HepG2 (cell line): ENCODE measurements around the gene PCYT2. TPM values are rescaled to one million over a fixed set of nuclear protein-coding genes. Genes with fewer than 3 reads are reported as not detected.

Source experiments
- ETV6 ChIP-seq: sonication (generic); formaldehyde crosslinking; conservative IDR thresholded peaks from 2 replicates; pipeline ENCODE4 v1.4.0; 2020; ENCODE audit warnings: missing genetic modification reagents
- MTF1 ChIP-seq: sonication (generic); formaldehyde crosslinking; IDR thresholded peaks from 2 replicates; pipeline ENCODE4 v1.5.0; 2020; ENCODE audit warnings: missing genetic modification reagents
- NAIF1 ChIP-seq: sonication (generic); formaldehyde crosslinking; IDR thresholded peaks from 2 replicates; pipeline ENCODE4 v1.5.0; 2020; ENCODE audit warnings: mild to moderate bottlenecking, missing genetic modification reagents, borderline replicate concordance
- NFATC3 ChIP-seq: sonication (generic); formaldehyde crosslinking; IDR thresholded peaks from 2 replicates; pipeline ENCODE4 v1.5.1; 2020; ENCODE audit warnings: mild to moderate bottlenecking, missing genetic modification reagents
- NPAS2 ChIP-seq: sonication (generic); formaldehyde crosslinking; IDR thresholded peaks from 2 replicates; pipeline ENCODE4 v1.8.0; 2022; ENCODE audit warnings: mild to moderate bottlenecking, missing genetic modification reagents, borderline replicate concordance
- REXO4 ChIP-seq: sonication (generic); formaldehyde crosslinking; IDR thresholded peaks from 2 replicates; pipeline ENCODE4 v1.8.0; 2022; ENCODE audit warnings: missing genetic modification reagents, mild to moderate bottlenecking, borderline replicate concordance
- SOX5 ChIP-seq: IDR thresholded peaks from 2 replicates; pipeline ENCODE4 v1.6.1; 2016; ENCODE audit warnings: borderline replicate concordance
- SYNCRIP ChIP-seq: fragments of 200-400 bp; formaldehyde crosslinking; IDR thresholded peaks from 2 replicates; pipeline ENCODE4 v1.6.1; 2018; ENCODE audit warnings: mild to moderate bottlenecking, low read depth, low read length; ENCODE audit not compliant: insufficient read depth
- TBP ChIP-seq: sonication (generic); formaldehyde crosslinking; IDR thresholded peaks from 2 replicates; pipeline ENCODE4 v1.5.0; 2020; ENCODE audit warnings: missing genetic modification reagents
- YY1 ChIP-seq: IDR thresholded peaks from 2 replicates; pipeline ENCODE4 v1.6.1; 2011; ENCODE audit warnings: low read length, low read depth, moderate library complexity, mild to moderate bottlenecking; ENCODE audit not compliant: insufficient read depth, insufficient replicate concordance
- ZNF20 ChIP-seq: sonication (generic); formaldehyde crosslinking; IDR thresholded peaks from 2 replicates; pipeline ENCODE4 v1.4.0; 2020; ENCODE audit warnings: mild to moderate bottlenecking, moderate library complexity, missing genetic modification reagents
- ZNF30 ChIP-seq: sonication (generic); formaldehyde crosslinking; IDR thresholded peaks from 2 replicates; pipeline ENCODE4 v1.5.0; 2020; ENCODE audit warnings: mild to moderate bottlenecking, missing genetic modification reagents
- ZNF484 ChIP-seq: sonication (generic); formaldehyde crosslinking; IDR thresholded peaks from 2 replicates; pipeline ENCODE4 v1.5.1; 2020; ENCODE audit warnings: mild to moderate bottlenecking, low read depth, missing genetic modification reagents, borderline replicate concordance
- polyA plus RNA-seq, 8 experiments: library from polyadenylated mRNA; depleted of rRNA in 3 of 8; stranded (reverse) in 7 of 8; unstranded in 1 of 8; fragments of >200 nt; fragmentation: Illumina TruSeq in 4 of 8; extraction: Trizol in 4 of 8; gene quantifications; 2 replicates each; pipeline versions ENCODE4 v1.2.1 to v1.2.3, GENCODE V29; 2011 to 2016; ENCODE audit warnings: low read depth in 4 of 8, missing spikeins in 1 of 8, mixed read lengths in 1 of 8; ENCODE audit not compliant: insufficient read depth in 1 of 8
- total RNA-seq, 5 experiments: library from RNA; depleted of rRNA; stranded (reverse); fragments of >200 nt; fragmentation: Illumina TruSeq; extraction: Trizol; gene quantifications; 2 replicates each; pipeline ENCODE4 v1.2.3, GENCODE V29; 2016; ENCODE audit warnings: low read depth in 1 of 5
- TF ChIP-seq, protein P1 (sequence below): sonication (generic); formaldehyde crosslinking; IDR thresholded peaks from 2 replicates; pipeline ENCODE4 v1.4.0; 2020; ENCODE audit warnings: missing genetic modification reagents
- TF ChIP-seq, protein P2 (sequence below): sonication (generic); formaldehyde crosslinking; IDR thresholded peaks from 2 replicates; pipeline ENCODE4 v1.9.0; 2022; ENCODE audit warnings: low read depth, missing genetic modification reagents
- TF ChIP-seq, protein P3 (sequence below): sonication (generic); formaldehyde crosslinking; IDR thresholded peaks from 2 replicates; pipeline ENCODE4 v1.5.0; 2020; ENCODE audit warnings: mild to moderate bottlenecking, missing genetic modification reagents, borderline replicate concordance
- TF ChIP-seq, protein P4 (sequence below): sonication (generic); formaldehyde crosslinking; IDR thresholded peaks from 2 replicates; pipeline ENCODE4 v1.8.0; 2022; ENCODE audit warnings: missing genetic modification reagents, low read depth, mild to moderate bottlenecking, borderline replicate concordance
- TF ChIP-seq, protein P5 (sequence below): IDR thresholded peaks from 2 replicates; pipeline ENCODE4 v1.6.1; 2016; ENCODE audit warnings: low read depth, control low read depth

PCYT2 gene
- total and polyA plus RNA-seq, 2 of the 13 experiments (the other 11 are each of a cell fraction or from before 2014, with no cell fraction given) = 147 to 297 TPM

DNA sequence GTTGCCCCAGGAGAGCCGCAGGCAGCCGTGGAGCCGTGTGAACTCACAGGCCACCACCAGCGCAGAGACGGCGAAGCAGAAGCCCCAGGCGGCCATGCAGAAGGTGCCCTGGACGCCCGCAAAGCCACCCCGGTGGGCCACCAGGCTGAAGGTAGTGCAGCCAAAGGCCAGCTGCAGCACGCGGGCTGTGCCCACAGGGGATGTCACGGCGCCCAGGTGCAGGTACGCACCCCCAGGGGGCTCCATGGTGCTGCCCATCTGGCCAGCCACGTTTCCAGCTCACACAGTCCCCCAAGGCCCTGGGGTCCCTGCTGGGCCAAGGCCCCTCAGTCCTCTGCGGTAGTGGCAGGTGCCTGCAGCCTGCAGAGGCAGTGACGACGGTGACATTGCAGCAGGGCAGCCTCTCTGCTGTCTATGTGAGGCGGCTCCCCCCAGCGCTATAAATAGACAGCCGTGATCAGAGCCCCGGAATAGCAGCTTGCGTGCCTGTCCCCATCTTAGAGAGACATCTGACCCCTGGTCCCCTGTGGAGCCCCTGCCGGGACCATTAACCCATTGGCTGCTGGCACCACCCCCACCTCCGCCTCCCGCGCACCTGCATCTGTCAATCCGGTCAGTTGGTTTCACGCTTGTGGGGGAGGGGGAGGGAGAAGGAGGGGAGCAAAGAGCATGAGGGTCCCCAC, 30.4 kb upstream of the PCYT2 start (continued):
- TF ChIP-seq, protein P1, sequence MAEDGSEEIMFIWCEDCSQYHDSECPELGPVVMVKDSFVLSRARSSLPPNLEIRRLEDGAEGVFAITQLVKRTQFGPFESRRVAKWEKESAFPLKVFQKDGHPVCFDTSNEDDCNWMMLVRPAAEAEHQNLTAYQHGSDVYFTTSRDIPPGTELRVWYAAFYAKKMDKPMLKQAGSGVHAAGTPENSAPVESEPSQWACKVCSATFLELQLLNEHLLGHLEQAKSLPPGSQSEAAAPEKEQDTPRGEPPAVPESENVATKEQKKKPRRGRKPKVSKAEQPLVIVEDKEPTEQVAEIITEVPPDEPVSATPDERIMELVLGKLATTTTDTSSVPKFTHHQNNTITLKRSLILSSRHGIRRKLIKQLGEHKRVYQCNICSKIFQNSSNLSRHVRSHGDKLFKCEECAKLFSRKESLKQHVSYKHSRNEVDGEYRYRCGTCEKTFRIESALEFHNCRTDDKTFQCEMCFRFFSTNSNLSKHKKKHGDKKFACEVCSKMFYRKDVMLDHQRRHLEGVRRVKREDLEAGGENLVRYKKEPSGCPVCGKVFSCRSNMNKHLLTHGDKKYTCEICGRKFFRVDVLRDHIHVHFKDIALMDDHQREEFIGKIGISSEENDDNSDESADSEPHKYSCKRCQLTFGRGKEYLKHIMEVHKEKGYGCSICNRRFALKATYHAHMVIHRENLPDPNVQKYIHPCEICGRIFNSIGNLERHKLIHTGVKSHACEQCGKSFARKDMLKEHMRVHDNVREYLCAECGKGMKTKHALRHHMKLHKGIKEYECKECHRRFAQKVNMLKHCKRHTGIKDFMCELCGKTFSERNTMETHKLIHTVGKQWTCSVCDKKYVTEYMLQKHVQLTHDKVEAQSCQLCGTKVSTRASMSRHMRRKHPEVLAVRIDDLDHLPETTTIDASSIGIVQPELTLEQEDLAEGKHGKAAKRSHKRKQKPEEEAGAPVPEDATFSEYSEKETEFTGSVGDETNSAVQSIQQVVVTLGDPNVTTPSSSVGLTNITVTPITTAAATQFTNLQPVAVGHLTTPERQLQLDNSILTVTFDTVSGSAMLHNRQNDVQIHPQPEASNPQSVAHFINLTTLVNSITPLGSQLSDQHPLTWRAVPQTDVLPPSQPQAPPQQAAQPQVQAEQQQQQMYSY (CRISPR knock-in tag) = no peak
- TF ChIP-seq ETV6 (CRISPR knock-in tag) = no peak
- no peak for TF ChIP-seq SYNCRIP
- TF ChIP-seq NPAS2 = no peak
- TF ChIP-seq, protein P2, sequence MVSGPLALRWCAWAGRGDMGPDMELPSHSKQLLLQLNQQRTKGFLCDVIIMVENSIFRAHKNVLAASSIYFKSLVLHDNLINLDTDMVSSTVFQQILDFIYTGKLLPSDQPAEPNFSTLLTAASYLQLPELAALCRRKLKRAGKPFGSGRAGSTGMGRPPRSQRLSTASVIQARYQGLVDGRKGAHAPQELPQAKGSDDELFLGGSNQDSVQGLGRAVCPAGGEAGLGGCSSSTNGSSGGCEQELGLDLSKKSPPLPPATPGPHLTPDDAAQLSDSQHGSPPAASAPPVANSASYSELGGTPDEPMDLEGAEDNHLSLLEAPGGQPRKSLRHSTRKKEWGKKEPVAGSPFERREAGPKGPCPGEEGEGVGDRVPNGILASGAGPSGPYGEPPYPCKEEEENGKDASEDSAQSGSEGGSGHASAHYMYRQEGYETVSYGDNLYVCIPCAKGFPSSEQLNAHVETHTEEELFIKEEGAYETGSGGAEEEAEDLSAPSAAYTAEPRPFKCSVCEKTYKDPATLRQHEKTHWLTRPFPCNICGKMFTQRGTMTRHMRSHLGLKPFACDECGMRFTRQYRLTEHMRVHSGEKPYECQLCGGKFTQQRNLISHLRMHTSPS (CRISPR knock-in tag) = no peak
- TF ChIP-seq, protein P3, sequence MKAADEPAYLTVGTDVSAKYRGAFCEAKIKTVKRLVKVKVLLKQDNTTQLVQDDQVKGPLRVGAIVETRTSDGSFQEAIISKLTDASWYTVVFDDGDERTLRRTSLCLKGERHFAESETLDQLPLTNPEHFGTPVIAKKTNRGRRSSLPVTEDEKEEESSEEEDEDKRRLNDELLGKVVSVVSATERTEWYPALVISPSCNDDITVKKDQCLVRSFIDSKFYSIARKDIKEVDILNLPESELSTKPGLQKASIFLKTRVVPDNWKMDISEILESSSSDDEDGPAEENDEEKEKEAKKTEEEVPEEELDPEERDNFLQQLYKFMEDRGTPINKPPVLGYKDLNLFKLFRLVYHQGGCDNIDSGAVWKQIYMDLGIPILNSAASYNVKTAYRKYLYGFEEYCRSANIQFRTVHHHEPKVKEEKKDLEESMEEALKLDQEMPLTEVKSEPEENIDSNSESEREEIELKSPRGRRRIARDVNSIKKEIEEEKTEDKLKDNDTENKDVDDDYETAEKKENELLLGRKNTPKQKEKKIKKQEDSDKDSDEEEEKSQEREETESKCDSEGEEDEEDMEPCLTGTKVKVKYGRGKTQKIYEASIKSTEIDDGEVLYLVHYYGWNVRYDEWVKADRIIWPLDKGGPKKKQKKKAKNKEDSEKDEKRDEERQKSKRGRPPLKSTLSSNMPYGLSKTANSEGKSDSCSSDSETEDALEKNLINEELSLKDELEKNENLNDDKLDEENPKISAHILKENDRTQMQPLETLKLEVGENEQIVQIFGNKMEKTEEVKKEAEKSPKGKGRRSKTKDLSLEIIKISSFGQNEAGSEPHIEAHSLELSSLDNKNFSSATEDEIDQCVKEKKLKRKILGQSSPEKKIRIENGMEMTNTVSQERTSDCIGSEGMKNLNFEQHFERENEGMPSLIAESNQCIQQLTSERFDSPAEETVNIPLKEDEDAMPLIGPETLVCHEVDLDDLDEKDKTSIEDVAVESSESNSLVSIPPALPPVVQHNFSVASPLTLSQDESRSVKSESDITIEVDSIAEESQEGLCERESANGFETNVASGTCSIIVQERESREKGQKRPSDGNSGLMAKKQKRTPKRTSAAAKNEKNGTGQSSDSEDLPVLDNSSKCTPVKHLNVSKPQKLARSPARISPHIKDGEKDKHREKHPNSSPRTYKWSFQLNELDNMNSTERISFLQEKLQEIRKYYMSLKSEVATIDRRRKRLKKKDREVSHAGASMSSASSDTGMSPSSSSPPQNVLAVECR = no peak
- TF ChIP-seq, protein P4, sequence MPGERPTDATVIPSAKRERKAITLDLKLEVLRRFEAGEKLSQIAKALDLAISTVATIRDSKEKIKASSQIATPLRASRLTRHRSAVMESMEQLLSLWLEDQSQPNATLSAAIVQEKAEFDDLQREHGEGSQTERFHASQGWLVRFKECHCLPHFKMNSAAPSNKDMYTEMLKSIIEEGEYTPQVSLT (CRISPR knock-in tag) = no peak
- no peak for TF ChIP-seq NAIF1 (CRISPR knock-in tag)
- no peak for TF ChIP-seq ZNF484 (CRISPR knock-in tag)
- TF ChIP-seq YY1 = no peak
- no peak for TF ChIP-seq SOX5 (CRISPR knock-in tag)
- no peak for TF ChIP-seq NFATC3 (CRISPR knock-in tag)
- no peak for TF ChIP-seq ZNF20 (CRISPR knock-in tag)
- no peak for TF ChIP-seq REXO4 (CRISPR knock-in tag)
- TF ChIP-seq MTF1 = no peak
- no peak for TF ChIP-seq TBP (CRISPR knock-in tag)
- TF ChIP-seq, protein P5, sequence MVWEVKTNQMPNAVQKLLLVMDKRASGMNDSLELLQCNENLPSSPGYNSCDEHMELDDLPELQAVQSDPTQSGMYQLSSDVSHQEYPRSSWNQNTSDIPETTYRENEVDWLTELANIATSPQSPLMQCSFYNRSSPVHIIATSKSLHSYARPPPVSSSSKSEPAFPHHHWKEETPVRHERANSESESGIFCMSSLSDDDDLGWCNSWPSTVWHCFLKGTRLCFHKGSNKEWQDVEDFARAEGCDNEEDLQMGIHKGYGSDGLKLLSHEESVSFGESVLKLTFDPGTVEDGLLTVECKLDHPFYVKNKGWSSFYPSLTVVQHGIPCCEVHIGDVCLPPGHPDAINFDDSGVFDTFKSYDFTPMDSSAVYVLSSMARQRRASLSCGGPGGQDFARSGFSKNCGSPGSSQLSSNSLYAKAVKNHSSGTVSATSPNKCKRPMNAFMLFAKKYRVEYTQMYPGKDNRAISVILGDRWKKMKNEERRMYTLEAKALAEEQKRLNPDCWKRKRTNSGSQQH (CRISPR knock-in tag) = no peak
- TF ChIP-seq ZNF30 (CRISPR knock-in tag) = no peak
